GM18861 (cell line): ENCODE measurements around the gene IPP.
"Not testable (repeated sequence)": the region's sequence is repeated elsewhere in the genome, so short reads cannot be mapped to it uniquely, and the experiment has no call there.

Experiments
- ATAC-seq: cut with Tn5 transposase; IDR thresholded peaks from one replicate; pipeline ENCODE4 v1.9.1; 2021; ENCODE audit not compliant: unreplicated experiment

IPP gene

GRCh38 chr1:45750298-45751038 lies at the start of gene IPP:
Gene IPP, minus strand, starts transcription at chr1:45750653. Its CDS starts 4,242 bp downstream, at chr1:45746411.
- peak; percentile 89 for ATAC-seq

GRCh38 chr1:45796946-45797345 lies 46.5 kb upstream of the IPP start:
- no peak for ATAC-seq

GRCh38 chr1:45796381-45796780 lies 45.9 kb upstream of the IPP start:
- ATAC-seq: no peak

- ATAC-seq: no peak
These were observed 43.6 kb upstream of the IPP start for GRCh38 chr1:45793942-45794604.

GRCh38 chr1:45792744-45793143 lies 42.3 kb upstream of the IPP start:
- no peak for ATAC-seq

- no peak for ATAC-seq
These were observed 39.1 kb upstream of the IPP start for GRCh38 chr1:45789601-45790000.

- ATAC-seq: no peak
These were observed 37.5 kb upstream of the IPP start for GRCh38 chr1:45787905-45788304.

- peak; percentile 72 for ATAC-seq
These were observed 35.1 kb upstream of the IPP start for GRCh38 chr1:45785583-45785982.

- no peak for ATAC-seq
These were observed 25.3 kb upstream of the IPP start for GRCh38 chr1:45775794-45776193.

GRCh38 chr1:45772971-45773370 lies 22.5 kb upstream of the IPP start:
- no peak for ATAC-seq

- ATAC-seq: no peak
These were observed 18.9 kb upstream of the IPP start for GRCh38 chr1:45769261-45769932.

- ATAC-seq: no peak
These were observed 16.6 kb upstream of the IPP start for GRCh38 chr1:45767035-45767434.

- ATAC-seq: no peak
These were observed 15.7 kb upstream of the IPP start for GRCh38 chr1:45765999-45766792.

GRCh38 chr1:45762291-45762690 lies 11.8 kb upstream of the IPP start:
- no peak for ATAC-seq

- no peak for ATAC-seq
These were observed 5.2 kb upstream of the IPP start for GRCh38 chr1:45755697-45756096.

- ATAC-seq: no peak
These were observed 3.0 kb upstream of the IPP start for GRCh38 chr1:45753248-45754037.

- no peak for ATAC-seq
These were observed 2.1 kb upstream of the IPP start for GRCh38 chr1:45752441-45753052.

GRCh38 chr1:45752014-45752413 lies 1.6 kb upstream of the IPP start:
- no peak for ATAC-seq

- ATAC-seq: not testable (repeated sequence)
These were observed 786 bp upstream of the IPP start for GRCh38 chr1:45751039-45751838.
